GM19395 (cell line): ENCODE data around the gene SLC6A9.
A peak's percentile ranks its signal among the peaks of the same experiment; 100 is the strongest.

ENCODE experiments used
- ATAC-seq: cut with Tn5 transposase; IDR thresholded peaks from one replicate; pipeline ENCODE4 v1.9.1; 2021; ENCODE audit warnings: mild to moderate bottlenecking, moderate library complexity; ENCODE audit not compliant: unreplicated experiment

The SLC6A9 gene

DNA sequence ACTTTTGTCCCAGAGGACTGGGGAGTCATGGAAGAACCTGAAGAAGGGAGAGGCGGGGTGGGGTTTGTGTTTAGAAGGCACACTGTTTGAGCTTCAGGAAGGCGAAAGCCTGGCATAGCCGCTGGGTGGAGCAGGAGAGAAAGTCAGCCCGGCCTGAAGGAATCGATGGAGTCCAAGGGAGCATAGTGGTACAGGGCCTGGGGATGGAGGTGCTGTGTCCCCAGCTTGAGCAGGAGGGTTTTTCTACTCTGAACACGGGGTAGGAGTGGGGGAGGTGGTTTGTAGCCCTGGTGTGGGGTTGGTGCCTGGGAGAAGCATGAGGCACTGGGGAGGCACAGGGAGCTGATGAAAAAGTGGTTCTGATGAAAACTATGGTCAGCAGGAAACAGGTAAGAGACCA, 44.5 kb downstream of the SLC6A9 start:
- ATAC-seq: no peak

DNA sequence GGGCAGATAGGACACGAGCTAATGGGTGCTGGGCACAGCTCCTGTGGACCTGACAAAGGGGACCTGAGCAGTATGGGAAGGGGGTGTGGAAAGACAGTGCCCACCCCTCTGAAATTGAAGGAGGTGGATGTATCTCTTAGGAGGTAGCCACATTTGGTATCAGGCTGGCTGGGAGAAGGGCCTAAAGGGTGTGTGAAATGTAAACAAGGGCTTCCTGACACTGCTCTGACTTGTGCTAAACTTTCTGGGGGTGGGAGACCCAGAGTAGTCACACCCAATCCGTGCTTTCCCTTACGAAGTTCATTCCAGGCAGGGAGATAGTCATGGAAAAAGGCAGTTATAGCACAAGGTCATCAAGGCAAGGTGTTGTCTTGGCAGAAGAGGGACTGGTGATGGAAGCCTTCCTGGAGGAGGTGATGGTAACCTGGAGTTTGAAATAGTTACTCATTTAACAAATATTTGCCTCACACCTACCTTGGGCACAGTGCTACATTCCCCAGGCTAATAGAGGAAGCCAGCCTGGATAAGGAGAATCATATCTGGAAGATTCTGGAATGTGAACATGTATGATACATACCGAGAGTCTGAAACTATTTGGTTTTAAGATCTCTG, 45.2 kb downstream of the SLC6A9 start:
- no peak for ATAC-seq

- no peak for ATAC-seq
Measured at GRCh38 chr1:43984855-43985254, 46.4 kb downstream of the SLC6A9 start.

- no peak for ATAC-seq
Measured at GRCh38 chr1:43983253-43983899, 47.9 kb downstream of the SLC6A9 start.

DNA sequence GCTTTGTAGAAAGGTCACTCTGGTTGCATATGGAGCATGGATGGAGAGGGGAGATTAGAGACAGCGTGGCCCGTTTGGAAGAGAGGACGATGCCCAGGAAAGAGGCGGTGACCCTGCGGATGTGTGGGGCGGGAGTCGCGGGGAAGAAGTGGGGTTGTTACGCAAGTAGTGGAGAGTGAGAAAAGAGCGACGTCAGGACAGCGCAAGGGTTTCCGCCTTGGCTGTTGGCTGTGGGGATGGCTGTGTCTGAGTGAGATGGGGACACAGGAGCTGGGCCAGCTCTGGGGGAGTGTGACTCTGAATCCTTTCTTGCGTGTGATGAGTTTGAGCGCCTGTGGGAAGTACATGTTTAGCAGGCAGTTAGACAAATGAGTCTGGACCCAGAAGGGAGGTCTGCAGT, 48.5 kb downstream of the SLC6A9 start:
- no peak for ATAC-seq

- no peak for ATAC-seq
Measured at GRCh38 chr1:43982241-43982640, 49.0 kb downstream of the SLC6A9 start.

- no peak for ATAC-seq
Measured at GRCh38 chr1:43981636-43982035, 49.6 kb downstream of the SLC6A9 start.

DNA sequence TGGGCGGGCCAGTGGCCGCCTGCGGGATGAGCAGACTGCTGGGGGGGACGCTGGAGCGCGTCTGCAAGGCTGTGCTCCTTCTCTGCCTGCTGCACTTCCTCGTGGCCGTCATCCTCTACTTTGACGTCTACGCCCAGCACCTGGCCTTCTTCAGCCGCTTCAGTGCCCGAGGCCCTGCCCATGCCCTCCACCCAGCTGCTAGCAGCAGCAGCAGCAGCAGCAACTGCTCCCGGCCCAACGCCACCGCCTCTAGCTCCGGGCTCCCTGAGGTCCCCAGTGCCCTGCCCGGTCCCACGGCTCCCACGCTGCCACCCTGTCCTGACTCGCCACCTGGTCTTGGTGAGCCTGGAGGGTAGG, 50.1 kb downstream of the SLC6A9 start:
- ATAC-seq: no peak

DNA sequence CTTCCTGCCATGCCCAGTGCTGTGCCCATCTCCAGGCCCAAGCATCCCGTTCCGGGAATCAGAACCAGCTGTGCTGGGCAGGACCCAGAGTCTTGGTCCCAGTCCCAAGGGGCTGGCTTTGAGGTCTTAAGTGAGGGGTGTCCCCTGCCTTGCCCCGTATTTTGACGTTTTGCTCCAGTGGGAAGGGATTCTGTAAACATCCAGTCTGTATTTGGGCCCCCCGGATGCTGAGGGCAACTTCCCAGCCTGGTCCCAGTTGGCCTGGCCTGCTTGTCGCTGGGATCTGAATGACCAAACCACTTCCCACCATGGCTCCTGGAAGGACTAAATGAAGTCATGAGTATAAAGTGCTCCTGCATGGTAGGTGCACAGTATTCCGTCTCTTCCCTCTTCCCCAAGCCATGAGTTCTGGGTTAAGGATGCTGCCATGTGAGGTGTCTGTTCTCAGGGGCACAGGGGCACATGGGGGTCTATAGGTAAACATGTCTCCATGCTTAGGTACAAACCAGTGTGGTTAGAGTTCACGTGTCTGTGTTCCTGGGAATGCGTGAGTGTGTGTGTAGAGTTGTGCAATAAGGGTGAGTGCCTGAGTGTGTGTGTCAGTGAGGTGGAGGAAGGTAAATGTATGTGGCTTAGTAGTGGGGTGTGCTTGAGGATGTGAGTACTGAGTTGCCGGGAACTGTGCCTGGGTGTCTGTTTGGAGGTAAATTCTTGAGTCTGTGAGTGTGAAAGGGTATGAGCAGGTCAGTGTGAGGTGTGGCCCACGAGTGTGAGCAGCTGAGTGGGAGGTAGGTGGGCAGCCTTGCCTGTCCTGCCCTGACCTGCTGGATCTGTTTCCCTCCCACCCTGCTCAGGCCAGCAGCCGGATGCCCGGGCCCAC, 50.8 kb downstream of the SLC6A9 start:
- no peak for ATAC-seq

DNA sequence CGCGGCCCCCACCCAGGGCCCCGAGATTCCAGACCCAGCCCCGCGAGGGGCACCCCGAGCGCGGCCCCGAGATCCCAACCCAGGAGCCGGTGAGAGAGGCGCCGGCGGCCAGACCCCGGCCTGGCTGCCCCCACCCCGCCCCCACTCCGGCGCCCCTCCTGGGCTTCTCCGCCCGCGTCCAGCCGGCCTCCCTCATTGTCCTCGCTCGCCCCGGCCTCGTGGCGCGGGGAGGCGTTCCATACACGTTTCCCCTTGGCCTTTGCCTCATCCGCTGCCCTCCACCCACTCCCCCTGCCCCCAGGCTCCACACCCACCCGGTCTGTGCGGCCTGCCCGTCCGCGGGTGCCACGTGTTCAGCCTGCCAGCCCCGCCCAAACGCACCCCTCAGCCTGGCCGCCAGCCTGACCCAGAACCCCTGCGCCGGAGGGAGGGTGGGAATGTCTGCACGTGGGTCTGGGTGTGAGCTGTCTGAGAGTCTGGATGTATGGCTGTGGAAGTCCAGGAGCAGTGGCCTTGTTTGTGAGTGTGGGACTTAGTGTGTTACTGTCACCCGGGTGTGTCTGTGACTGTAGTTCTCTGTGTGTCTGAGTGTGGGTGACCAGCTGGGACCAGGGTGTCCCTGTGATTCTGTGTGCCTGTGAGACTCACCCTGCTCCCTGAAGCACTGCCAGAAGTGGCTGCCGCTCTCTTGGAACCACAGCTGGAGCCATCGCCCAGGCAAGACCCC, 51.6 kb downstream of the SLC6A9 start:
- ATAC-seq: no peak

DNA sequence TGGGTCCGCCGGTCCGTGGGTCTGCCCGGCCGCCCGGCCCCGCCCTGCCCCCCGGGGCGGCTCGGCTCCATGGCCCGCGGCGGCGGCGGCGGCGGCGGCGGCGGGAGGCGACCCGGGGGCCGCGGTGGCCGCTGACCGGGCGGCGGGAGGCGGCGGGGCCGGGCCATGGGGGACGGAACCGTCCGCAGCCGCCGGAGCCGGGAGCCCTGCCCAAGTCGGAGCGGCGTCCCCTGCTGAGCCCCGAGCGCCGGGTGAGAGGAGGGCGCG, 52.1 kb downstream of the SLC6A9 start:
- ATAC-seq: no peak

- ATAC-seq: no peak
Measured at GRCh38 chr1:43978551-43979260, 52.6 kb downstream of the SLC6A9 start, which contains the start of gene B4GALT2. TSS of gene B4GALT2 (plus strand) at chr1:43979210. CDS start at chr1:43981161, 1,951 bp downstream.

DNA sequence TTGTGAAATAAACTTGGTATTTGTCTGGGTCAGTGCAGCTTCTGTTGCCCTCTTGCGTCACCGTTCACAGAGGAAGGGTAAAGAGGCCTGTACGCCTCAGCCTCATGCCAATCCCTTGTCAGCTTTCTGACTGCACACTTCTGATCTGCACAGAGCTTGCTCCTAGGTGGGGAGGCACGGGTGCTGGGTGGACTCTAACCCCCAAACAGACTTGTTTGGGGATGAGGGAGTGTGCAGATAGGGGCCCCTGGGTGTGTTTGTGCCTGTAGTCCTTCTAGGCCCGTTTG, 53.1 kb downstream of the SLC6A9 start:
- ATAC-seq: no peak

DNA sequence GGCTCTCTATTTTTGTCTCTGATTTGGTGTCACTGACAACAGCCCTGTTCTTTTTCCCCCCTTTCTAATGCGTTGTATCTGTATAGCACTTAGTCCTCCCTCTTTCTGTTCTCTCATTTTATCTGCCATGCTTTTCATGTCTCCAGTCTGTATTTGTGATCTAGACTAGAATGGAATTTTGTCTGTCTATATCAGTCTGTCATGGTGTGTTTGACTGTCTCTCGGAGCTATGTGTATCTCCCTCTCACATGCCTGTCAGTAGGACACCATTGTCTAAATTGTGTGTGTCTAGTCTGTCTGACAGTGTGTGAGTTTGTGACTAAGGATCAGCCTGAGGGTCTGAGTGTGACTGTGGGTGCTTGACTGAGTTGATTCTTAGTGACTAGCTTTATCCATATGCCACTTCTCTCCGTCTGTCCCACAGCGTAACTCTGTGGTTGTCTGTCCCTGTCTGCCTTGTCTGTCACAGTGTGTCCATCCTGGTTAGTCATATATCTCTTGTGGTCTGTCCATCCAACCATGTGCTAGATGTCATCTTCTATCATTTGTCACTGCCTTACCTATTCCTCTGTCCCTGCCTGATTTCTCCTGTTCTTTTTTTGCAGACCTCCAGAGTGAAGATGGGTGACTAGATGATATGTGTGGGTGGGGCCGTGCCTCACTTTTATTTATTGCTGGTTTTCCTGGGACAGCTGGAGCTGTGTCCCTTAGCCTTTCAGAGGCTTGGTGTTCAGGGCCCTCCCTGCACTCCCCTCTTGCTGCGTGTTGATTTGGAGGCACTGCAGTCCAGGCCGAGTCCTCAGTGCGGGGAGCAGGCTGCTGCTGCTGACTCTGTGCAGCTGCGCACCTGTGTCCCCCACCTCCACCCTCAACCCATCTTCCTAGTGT, 53.6 kb downstream of the SLC6A9 start:
- ATAC-seq: no peak

- no peak for ATAC-seq
Measured at GRCh38 chr1:43976890-43977289, 54.4 kb downstream of the SLC6A9 start.

DNA sequence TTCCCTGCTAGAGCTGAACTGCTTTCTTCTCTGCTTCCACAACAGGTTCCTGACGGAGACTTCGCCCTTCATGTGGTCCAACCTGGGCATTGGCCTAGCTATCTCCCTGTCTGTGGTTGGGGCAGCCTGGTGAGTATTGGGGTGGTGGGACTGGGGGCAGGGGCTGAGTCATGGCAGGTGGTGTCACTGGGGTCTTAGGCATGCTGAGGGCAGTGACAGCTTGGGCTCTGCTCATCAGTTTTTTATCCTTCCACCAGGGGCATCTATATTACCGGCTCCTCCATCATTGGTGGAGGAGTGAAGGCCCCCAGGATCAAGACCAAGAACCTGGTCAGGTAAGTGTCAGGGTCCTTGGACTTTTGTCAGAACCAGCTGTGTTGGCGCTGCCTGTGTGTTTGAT, 55.2 kb downstream of the SLC6A9 start:
- ATAC-seq: no peak

DNA sequence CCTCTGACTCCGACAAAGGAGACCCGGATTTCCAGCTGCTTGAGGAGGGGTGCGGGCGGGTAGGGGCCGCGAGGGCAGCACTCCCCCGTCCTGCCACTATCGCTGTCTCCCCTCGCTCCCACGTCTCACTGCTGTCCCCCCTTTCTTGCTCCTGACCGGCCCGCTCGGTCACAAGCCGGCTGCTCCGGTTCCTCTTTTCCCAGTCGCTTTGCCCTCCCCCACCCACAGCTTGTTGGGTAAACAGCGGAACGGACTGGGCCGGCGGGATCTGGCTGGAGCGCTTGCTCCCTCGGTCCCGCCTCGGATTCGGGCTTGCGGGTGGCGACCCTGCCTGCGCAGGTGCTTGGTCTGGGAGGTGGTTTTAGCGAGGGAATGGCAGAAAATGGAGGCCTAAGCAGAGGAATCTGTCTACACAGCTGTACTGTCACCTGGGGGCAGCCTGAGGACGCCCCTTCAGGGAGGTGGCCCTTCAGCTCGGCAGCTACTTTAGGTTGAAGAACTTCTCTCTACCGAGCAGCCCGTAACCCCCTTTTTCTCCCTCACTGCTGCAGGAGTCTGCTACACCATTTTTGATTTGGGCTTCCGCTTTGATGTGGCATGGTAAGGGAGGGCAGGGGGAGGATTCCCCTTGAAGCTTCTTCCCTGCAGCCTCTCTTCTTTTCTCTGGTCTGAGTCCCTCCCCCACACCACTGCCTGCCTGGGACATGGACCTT, 55.9 kb downstream of the SLC6A9 start:
- peak; percentile 3 for ATAC-seq

GRCh38 chr1:43974443-43975248, 56.6 kb downstream of the SLC6A9 start, which contains the start of gene ATP6V0B:
TSS of gene ATP6V0B (plus strand) at chr1:43974960. CDS start at chr1:43975041, 81 bp downstream.
- ATAC-seq: peak; percentile 61
